ENCODE results near the gene PARVB. TPM values are rescaled to one million over a fixed set of nuclear protein-coding genes. Genes with fewer than 3 reads are reported as not detected.

Gene PARVB
- total RNA-seq, 1 donor, result 19.0 TPM

DNA sequence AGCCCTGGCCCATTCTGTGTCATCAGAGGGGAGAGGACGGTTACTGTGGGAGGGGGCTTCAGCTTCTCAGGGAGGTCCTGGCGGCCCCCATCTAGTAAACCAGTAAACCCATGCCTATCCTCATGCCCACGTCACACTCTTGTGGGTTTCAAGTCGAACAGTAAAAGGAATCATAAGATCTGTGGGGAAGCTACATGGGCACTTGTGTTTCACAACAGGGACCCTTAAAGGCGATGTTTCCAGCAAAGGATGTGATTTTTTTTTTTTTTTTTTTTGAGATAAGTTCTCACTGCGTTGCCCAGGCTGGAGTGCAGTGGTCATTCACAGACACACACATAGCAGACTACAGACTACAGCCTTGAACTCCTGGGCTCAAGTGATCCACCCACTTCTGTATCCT lies 147.5 kb downstream of the PARVB start:
- TF ChIP-seq, protein P1, sequence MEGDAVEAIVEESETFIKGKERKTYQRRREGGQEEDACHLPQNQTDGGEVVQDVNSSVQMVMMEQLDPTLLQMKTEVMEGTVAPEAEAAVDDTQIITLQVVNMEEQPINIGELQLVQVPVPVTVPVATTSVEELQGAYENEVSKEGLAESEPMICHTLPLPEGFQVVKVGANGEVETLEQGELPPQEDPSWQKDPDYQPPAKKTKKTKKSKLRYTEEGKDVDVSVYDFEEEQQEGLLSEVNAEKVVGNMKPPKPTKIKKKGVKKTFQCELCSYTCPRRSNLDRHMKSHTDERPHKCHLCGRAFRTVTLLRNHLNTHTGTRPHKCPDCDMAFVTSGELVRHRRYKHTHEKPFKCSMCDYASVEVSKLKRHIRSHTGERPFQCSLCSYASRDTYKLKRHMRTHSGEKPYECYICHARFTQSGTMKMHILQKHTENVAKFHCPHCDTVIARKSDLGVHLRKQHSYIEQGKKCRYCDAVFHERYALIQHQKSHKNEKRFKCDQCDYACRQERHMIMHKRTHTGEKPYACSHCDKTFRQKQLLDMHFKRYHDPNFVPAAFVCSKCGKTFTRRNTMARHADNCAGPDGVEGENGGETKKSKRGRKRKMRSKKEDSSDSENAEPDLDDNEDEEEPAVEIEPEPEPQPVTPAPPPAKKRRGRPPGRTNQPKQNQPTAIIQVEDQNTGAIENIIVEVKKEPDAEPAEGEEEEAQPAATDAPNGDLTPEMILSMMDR (IDR thresholded peaks at IDR 0.05; ENCODE audit: insufficient read depth, low read depth, low read length), result no peak
- H3K4me3 ChIP-seq (ENCODE audit: low read depth, low read length), result no peak overlapping the region
- DNase-seq (ENCODE audit: low read depth), result no peak

DNA sequence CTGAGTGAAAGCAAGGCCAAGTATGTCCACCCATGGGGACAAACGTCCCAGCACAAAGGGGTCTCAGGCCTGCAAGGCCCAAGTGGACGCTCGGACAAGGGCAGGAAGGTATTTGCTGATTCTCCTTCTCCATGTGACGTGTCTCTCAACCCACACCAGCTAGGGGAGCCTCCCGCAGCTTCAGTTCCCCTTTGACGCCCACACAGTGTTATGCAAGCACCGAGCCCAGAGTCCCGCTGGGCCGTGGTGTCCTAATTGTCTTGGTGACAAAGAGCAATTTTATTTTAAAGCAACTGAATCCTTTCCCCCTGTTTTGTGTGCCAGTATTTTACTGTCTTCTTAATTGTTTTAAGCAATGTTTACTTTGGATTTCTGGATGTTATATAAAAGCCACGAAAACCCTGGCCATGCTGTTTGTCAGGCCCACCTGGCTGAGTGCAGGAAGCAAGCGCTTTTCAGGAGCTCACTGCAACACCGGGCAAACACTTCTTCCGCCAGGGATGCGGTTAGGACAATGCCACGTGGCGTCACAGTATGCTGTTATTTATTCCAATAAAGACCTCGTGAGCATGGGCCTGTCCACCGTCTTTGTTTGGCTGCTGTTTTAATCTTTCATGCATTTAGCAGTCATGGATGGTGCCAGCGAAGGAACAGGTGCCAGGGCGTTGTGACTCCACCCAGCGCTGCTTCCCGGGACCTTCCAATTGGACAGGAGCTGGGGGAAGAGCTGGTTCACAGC lies 148.4 kb downstream of the PARVB start:
- no peak overlapping the region for H3K4me3 ChIP-seq (ENCODE audit: low read depth, low read length)

DNA sequence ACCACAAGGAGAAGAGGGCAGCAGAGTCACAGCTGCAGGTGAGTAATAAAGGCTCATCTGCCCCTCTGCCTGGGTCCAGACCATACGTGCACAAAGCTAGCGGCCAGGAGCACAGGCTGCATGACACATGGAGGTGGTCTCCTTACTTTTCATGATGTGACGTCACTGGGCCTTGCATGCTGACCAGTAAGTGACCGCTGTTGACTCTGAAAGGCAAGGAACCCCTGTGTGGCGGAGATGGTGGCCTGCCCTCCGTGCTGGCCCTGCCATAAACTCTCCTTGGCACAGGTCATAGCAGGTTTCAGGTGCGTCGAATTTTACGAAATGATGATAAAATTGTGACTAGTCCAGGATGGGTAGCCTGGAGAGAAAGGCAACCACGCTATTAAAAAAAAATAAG lies 149.1 kb downstream of the PARVB start:
- no peak overlapping the region for H3K4me3 ChIP-seq (ENCODE audit: low read depth, low read length)
- TF ChIP-seq, protein P1 (IDR thresholded peaks at IDR 0.05; ENCODE audit: insufficient read depth, low read depth, low read length), result no peak

More for the DNA sequence above, 148.4 kb downstream of the PARVB start:
- TF ChIP-seq, protein P1 (IDR thresholded peaks at IDR 0.05; ENCODE audit: insufficient read depth, low read depth, low read length), result no peak
- peak; percentile 10 for DNase-seq (ENCODE audit: low read depth)

DNA sequence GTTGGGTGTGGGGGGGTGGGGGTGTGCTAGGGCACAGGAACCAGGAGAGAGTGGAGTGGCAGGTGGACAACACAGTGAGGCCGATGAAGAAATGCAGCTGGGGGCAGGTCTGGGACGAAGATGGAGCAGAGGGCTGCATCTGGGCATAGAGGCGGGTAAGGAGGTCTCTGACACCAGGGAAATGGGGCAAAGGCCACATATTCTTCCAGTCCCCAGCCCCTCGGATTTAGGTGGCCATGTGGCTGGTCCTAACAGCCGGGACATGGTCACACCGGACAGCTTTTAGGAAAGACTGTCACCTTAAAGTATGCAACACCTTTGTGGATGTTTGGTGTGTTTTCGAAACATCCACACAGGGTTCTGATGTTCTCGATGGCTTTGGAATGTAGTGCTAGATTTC lies 151.6 kb downstream of the PARVB start:
- no peak for DNase-seq (ENCODE audit: low read depth)
- TF ChIP-seq, protein P1 (IDR thresholded peaks at IDR 0.05; ENCODE audit: insufficient read depth, low read depth, low read length), result no peak
- H3K4me3 ChIP-seq (ENCODE audit: low read depth, low read length), result no peak overlapping the region

More for the DNA sequence above, 149.1 kb downstream of the PARVB start:
- no peak for DNase-seq (ENCODE audit: low read depth)

DNA sequence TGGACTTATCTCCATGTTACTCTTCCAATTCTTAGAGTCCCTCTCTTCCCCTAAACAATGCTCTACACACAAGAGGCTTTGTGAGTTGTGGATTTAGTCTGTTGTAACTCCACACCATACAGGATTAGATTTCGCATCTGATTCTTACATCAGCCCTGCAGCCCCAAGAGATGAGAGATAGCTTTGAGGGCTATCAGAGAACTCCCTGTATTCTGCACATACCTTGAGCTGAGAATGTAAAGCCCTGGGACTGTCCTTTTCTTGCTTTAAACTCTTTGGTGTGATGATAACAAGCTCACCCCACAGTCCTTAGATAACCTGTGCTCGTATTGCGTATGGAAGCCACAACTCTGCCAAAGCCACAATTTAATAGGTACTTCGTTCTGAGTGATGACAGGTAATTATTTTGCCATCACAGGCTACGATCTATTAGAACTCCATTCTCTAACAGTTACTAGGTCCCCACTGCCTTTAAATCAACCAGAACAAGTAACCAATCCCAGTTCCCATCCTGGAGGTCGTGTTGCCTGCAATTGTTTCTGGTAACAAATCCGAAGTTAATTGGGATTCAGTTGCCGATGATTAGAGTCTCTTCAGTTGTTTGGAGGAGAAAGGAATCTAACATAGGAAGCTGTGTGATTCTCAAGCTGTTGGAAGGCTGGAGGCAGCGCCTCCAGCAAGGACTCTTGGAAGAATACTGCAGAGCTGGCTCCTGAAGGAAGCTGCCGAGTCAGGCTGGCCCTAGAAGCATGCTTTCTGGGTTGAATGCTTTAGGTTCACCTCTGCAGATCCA lies 155.3 kb downstream of the PARVB start:
- TF ChIP-seq, protein P1 (IDR thresholded peaks at IDR 0.05; ENCODE audit: insufficient read depth, low read depth, low read length), result no peak
- H3K4me3 ChIP-seq (ENCODE audit: low read depth, low read length), result no peak overlapping the region
- DNase-seq (ENCODE audit: low read depth), result no peak

DNA sequence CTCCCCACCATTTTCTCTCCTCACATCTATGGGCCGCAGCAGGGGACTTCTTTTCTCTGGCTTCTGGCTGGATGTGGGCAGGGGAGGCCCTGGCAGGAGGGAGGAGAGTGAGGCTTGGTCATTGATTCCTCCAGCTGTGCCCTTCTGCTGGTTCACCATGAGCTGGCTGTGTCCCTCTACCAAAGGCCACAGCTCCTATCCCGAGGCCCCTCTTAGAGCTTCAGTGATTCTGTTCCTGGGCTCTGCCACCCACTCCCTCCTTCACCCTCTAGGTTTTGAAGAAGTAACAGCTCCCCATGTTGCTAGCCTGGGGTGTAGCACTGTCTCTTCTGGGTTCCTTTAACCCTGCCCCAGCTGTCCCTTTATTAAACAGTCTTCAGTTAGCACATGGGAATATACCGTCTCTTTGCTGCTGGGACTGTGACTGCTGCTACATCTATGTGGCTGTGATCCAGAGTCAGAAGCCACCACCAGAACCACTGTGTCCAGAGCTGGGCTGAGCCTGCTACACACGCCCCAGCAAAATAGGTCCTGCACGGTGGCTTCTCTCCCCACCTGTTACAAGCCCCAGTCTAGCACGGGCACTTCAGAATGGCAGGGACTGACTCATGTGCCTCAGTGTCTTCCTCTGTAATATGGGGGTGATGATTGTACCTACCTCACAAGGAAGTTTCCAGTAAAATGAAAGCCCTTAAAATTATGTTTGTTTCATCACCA lies 156.0 kb downstream of the PARVB start:
- DNase-seq (ENCODE audit: low read depth), result no peak
- no peak overlapping the region for H3K4me3 ChIP-seq (ENCODE audit: low read depth, low read length)
- TF ChIP-seq, protein P1 (IDR thresholded peaks at IDR 0.05; ENCODE audit: insufficient read depth, low read depth, low read length), result no peak
